Mucosa of gallbladder (tissue), 1 donor: Measurements from ENCODE around the gene ARIH2. TPM values are rescaled to one million over a fixed set of nuclear protein-coding genes. Genes with fewer than 3 reads are reported as not detected.

Source experiments
- total RNA-seq: library from RNA; stranded (reverse); gene quantifications from one replicate; pipeline ENCODE4 v1.2.1, GENCODE V29; 2021
- donor health status: DM: no; HTN: no; CAD: no.

Gene ARIH2
- total RNA-seq, 1 donor from 2014 or later, result 76.7 TPM

Other genes with a start within 250 kb of the ARIH2 start
- 42.3 TPM for gene NCKIPSD, start 232.9 kb upstream of the ARIH2 start, total RNA-seq
- 98.3 TPM for gene IP6K2, start 201.6 kb upstream of the ARIH2 start, total RNA-seq
- gene PRKAR2A, start 71.0 kb upstream of the ARIH2 start, total RNA-seq, result 61.9 TPM
- 24.4 TPM for gene SLC25A20, start 20.0 kb upstream of the ARIH2 start, total RNA-seq
- 104 TPM for gene P4HTM, start 71.4 kb downstream of the ARIH2 start, total RNA-seq
- gene WDR6, start 88.5 kb downstream of the ARIH2 start, total RNA-seq, result 283 TPM
- 37.1 TPM for gene DALRD3, start 99.7 kb downstream of the ARIH2 start, total RNA-seq
- gene NDUFAF3, start 103.3 kb downstream of the ARIH2 start, total RNA-seq, result 83.3 TPM
- 136 TPM for gene IMPDH2, start 110.6 kb downstream of the ARIH2 start, total RNA-seq
- 83.9 TPM for gene QRICH1, start 175.2 kb downstream of the ARIH2 start, total RNA-seq
- gene QARS1, start 185.9 kb downstream of the ARIH2 start, total RNA-seq, result 207 TPM
- gene USP19, start 202.0 kb downstream of the ARIH2 start, total RNA-seq, result 85.6 TPM
- 733 TPM for gene LAMB2, start 214.2 kb downstream of the ARIH2 start, total RNA-seq
- gene CCDC71, start 247.5 kb downstream of the ARIH2 start, total RNA-seq, result 21.6 TPM